GM23338 (cell line): ENCODE data around the gene PLA2R1. TPM values are rescaled to one million over a fixed set of nuclear protein-coding genes. Genes with fewer than 3 reads are reported as not detected.
A peak's percentile ranks its signal among the peaks of the same experiment; 100 is the strongest.

ENCODE experiments used
- ATAC-seq: fragments of 200-7000 bp; cut with Tn5 transposase; 3 replicates; pipeline ENCODE4 v1.9.1; 2020
- DNase-seq: peaks from one replicate; pipeline ENCODE4 v3.0.0-alpha.2; 2015; ENCODE audit warnings: low spot score
- H2AFZ ChIP-seq: fragments of 200-600 bp; sonication (generic); 2 replicates; pipeline ENCODE4 v1.8.0; 2016; ENCODE audit warnings: antibody characterized with exemption, mild to moderate bottlenecking, moderate library complexity
- H3F3A ChIP-seq: fragments of 200-600 bp; sonication (generic); replicated peaks from 2 replicates; pipeline ENCODE4 v1.8.0; 2017; ENCODE audit warnings: antibody characterized with exemption, mixed run types, low read depth
- H3K27ac ChIP-seq: fragments of 200-600 bp; sonication (generic); 2 replicates; pipeline ENCODE4 v1.6.1; 2016; ENCODE audit warnings: low read depth
- H3K27me3 ChIP-seq: fragments of 200-600 bp; sonication (generic); 2 replicates; pipeline ENCODE4 v1.8.0; 2016; ENCODE audit warnings: mild to moderate bottlenecking, mixed run types, moderate library complexity; ENCODE audit not compliant: insufficient read depth
- H3K36me3 ChIP-seq: fragments of 200-600 bp; sonication (generic); 2 replicates; pipeline ENCODE4 v1.8.0; 2016; ENCODE audit warnings: mild to moderate bottlenecking; ENCODE audit not compliant: insufficient read depth
- H3K4me1 ChIP-seq: fragments of 200-600 bp; sonication (generic); 2 replicates; pipeline ENCODE4 v1.8.0; 2016; ENCODE audit warnings: mild to moderate bottlenecking, moderate library complexity; ENCODE audit not compliant: insufficient read depth
- H3K4me2 ChIP-seq: fragments of 200-600 bp; sonication (generic); 2 replicates; pipeline ENCODE4 v1.7.1; 2017; ENCODE audit warnings: mixed run types
- H3K4me3 ChIP-seq: fragments of 200-600 bp; sonication (generic); 2 replicates; pipeline ENCODE4 v1.6.1; 2016; ENCODE audit warnings: mixed run types
- H3K79me2 ChIP-seq: fragments of 200-600 bp; sonication (generic); replicated peaks from 2 replicates; pipeline ENCODE4 v1.8.0; 2017; ENCODE audit warnings: mild to moderate bottlenecking; ENCODE audit not compliant: insufficient read depth
- H3K9me2 ChIP-seq: fragments of 200-600 bp; sonication (generic); 2 replicates; pipeline ENCODE4 v1.8.0; 2017; ENCODE audit not compliant: insufficient read depth
- H4K20me1 ChIP-seq: fragments of 200-600 bp; sonication (generic); replicated peaks from 2 replicates; pipeline ENCODE4 v1.8.0; 2017; ENCODE audit warnings: mild to moderate bottlenecking; ENCODE audit not compliant: insufficient read depth
- H3K27ac Mint-ChIP-seq: 2 replicates; pipeline ENCODE4 v1.8.0; 2020; ENCODE audit warnings: inconsistent platforms, mild to moderate bottlenecking, moderate library complexity, mixed read lengths
- H3K27me3 Mint-ChIP-seq: 3 replicates; pipeline ENCODE4 v1.8.0; 2022; ENCODE audit warnings: low read depth, mild to moderate bottlenecking, moderate library complexity, mixed read lengths, inconsistent platforms; ENCODE audit not compliant: insufficient read depth, poor library complexity
- H3K36me3 Mint-ChIP-seq: 3 replicates; pipeline ENCODE4 v1.8.0; 2021; ENCODE audit warnings: low read depth, mild to moderate bottlenecking, inconsistent platforms, moderate library complexity, mixed read lengths
- H3K4me1 Mint-ChIP-seq: 3 replicates; pipeline ENCODE4 v1.8.0; 2020; ENCODE audit warnings: mild to moderate bottlenecking, inconsistent platforms, mixed read lengths
- H3K4me3 Mint-ChIP-seq: 3 replicates; pipeline ENCODE4 v1.8.0; 2021; ENCODE audit warnings: moderate library complexity, mild to moderate bottlenecking, inconsistent platforms, mixed read lengths
- H3K9me3 Mint-ChIP-seq: 3 replicates; pipeline ENCODE4 v1.8.0; 2020; ENCODE audit warnings: moderate library complexity, mild to moderate bottlenecking, inconsistent platforms, mixed read lengths
- CREB1 ChIP-seq: fragments of 250-450 bp; sonication (Bioruptor Pico); IDR thresholded peaks from 2 replicates; pipeline ENCODE4 v1.5.0; 2020; ENCODE audit warnings: low read depth, mild to moderate bottlenecking, moderate library complexity
- EZH2phosphoT487 ChIP-seq: fragments of 200-600 bp; sonication (generic); IDR thresholded peaks from one replicate; pipeline ENCODE4 v1.8.1; 2018; ENCODE audit warnings: antibody characterized with exemption; ENCODE audit not compliant: unreplicated experiment
- JUNB ChIP-seq: IDR thresholded peaks from one replicate; pipeline ENCODE4 v1.6.1; 2016; ENCODE audit warnings: antibody characterized with exemption; ENCODE audit not compliant: unreplicated experiment
- POLR2AphosphoS5 ChIP-seq: IDR thresholded peaks from 2 replicates; pipeline ENCODE4 v1.6.1; 2016; ENCODE audit warnings: antibody characterized with exemption, low read depth
- STAT1 ChIP-seq: IDR thresholded peaks from one replicate; pipeline ENCODE4 v1.6.1; 2016; ENCODE audit warnings: antibody characterized with exemption; ENCODE audit not compliant: unreplicated experiment
- ZNF114 ChIP-seq: fragments of 250-450 bp; sonication (Bioruptor Pico); IDR thresholded peaks from 2 replicates; pipeline ENCODE4 v1.5.0; 2020; ENCODE audit warnings: mild to moderate bottlenecking, moderate library complexity
- ZNF331 ChIP-seq: fragments of 250-450 bp; sonication (Bioruptor Pico); IDR thresholded peaks from 2 replicates; pipeline ENCODE4 v1.5.0; 2020; ENCODE audit warnings: low read depth, mild to moderate bottlenecking, moderate library complexity
- polyA plus RNA-seq: library from polyadenylated mRNA; unstranded; fragments of >200 nt; fragmentation: Nextera tagmentation; extraction: Ambion mirVana; gene quantifications from 2 replicates; pipeline ENCODE4 v1.2.1, GENCODE V29; 2016
- total RNA-seq: library from RNA; depleted of rRNA; stranded (reverse); fragments of >200 nt; shearing (Covaris generic); gene quantifications from 2 replicates; pipeline ENCODE4 v1.2.3, GENCODE V29; 2014
- TF ChIP-seq, protein P1 (sequence below), 2 experiments: fragments of 200-600 bp in 1 of 2; sonication (generic) in 1 of 2; conservative IDR thresholded peaks; 2 replicates each; pipeline versions ENCODE4 v1.5.1 to v1.6.1; 2016 to 2017; ENCODE audit warnings: antibody characterized with exemption in 2 of 2, low read depth in 2 of 2, mild to moderate bottlenecking in 2 of 2, moderate library complexity in 1 of 2

The PLA2R1 gene
- total and polyA plus RNA-seq, 2 experiments from 2014 or later = 0.57 to 1.2 TPM

DNA sequence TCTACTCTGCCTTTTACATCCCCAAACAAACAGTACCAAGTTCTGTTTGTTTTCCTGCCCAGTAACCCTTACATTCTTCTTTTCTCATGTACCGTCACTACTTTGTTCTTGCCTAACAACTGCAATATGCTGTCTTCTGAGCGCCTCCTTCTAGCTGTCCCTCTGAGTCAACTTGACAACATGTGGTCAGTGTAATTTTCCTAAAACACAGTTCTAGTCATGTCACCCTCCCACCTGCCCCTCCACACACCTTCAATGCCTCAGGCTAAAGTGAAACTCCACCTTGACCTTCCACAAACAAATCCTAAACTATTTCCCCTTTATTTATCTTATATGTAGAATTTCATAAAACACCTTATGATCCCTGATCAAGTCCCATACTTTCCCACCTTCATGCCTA is 139.9 kb downstream of the PLA2R1 start:
- H3K9me3 Mint-ChIP-seq = no peaks in the 10 kb centered on the region
- H3F3A ChIP-seq = no peaks in the 10 kb centered on the region
- no peaks in the 10 kb centered on the region for H3K36me3 ChIP-seq
- no peaks in the 10 kb centered on the region for H3K36me3 Mint-ChIP-seq
- no peak overlapping the region for H3K27ac Mint-ChIP-seq
- no peak overlapping the region for H3K4me2 ChIP-seq
- H3K27ac ChIP-seq = no peak overlapping the region
- peaks cover 6% of the 10 kb centered on the region; the same call in 1 of the 2 replicates for H3K4me1 ChIP-seq
- no peaks in the 10 kb centered on the region for H3K27me3 ChIP-seq
- no peak for TF ChIP-seq JUNB
- H3K27me3 Mint-ChIP-seq = peaks cover 5% of the 10 kb centered on the region
- H2AFZ ChIP-seq = peak overlapping the region; percentile 96
- ATAC-seq (no peak), DNase-seq (no peak)
- H3K4me1 Mint-ChIP-seq = peaks cover 18% of the 10 kb centered on the region
- H3K79me2 ChIP-seq = no peaks in the 10 kb centered on the region
- H4K20me1 ChIP-seq = no peaks in the 10 kb centered on the region
- H3K4me3 ChIP-seq = no peak overlapping the region
- no peak overlapping the region for H3K4me3 Mint-ChIP-seq
- H3K9me2 ChIP-seq = no peaks in the 10 kb centered on the region

DNA sequence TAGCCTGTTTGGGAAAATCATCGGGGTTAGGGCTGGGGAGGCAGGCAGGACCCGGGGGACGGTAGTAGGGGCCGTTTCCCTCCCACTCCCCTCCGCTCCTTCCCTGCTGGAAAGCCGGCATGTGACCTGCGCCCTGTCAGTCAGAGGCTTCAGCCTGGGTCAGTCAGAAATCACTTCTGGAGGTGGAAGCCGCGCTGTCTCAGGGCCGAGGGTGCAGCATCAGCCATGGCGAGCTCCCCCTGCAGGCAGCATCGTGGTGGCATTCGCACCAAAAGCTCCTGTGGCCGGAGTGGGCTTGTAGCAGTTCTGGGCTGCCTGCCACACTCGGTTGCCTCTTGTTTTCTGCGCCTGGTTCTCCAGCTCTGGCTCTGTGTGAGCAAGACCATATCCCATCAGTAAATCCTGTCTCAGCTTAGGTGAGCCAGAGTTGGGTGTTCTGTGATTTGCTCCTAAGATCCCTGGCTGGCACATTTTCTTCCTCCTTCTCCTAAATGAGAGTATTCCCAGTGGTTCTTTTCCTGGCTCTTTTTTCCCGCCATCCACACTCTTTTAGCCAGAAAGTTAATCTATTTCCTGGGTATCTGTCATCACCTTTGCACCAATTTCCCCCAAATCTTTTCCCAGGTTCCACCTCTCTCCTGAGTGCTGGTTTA is 140.5 kb downstream of the PLA2R1 start:
- no peak overlapping the region for H3K27ac Mint-ChIP-seq
- peak overlapping the region; percentile 96 for H2AFZ ChIP-seq

DNA sequence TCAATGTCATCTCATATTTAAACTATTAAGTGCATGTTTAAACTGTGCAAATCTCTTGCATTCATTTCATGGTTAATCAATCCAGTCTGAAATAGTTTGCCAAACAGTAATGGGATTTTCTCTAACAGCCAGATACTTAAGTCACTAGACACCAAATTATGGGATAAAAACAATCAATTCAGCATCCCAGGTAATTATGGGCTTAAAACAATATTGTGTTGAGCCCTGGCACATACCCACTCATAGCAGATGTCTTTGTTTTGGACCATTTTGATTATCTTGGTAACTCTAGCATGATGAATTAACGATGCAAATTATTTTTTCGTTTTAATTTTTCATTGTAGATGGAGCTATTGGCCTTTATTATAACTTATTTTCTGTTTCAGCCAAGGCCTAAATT is 145.9 kb downstream of the PLA2R1 start:
- DNase-seq (no peak), ATAC-seq (no peak)
- H3K79me2 ChIP-seq = no peaks in the 10 kb centered on the region
- H3K4me2 ChIP-seq = no peak overlapping the region
- Mint-ChIP-seq H3K9me3 (no peaks in the 10 kb centered on the region), H3K27ac (no peak overlapping the region), H3K4me3 (no peak overlapping the region), H3K27me3 (peaks cover 3% of the 10 kb centered on the region), H3K36me3 (no peaks in the 10 kb centered on the region), H3K4me1 (peaks cover 2% of the 10 kb centered on the region; the same call in 1 of the 3 replicates)
- no peak overlapping the region for H2AFZ ChIP-seq
- no peaks in the 10 kb centered on the region for H3K27me3 ChIP-seq
- no peaks in the 10 kb centered on the region for H3K36me3 ChIP-seq
- no peaks in the 10 kb centered on the region for H3K4me1 ChIP-seq
- no peaks in the 10 kb centered on the region for H3F3A ChIP-seq
- no peaks in the 10 kb centered on the region for H4K20me1 ChIP-seq
- H3K4me3 ChIP-seq = no peak overlapping the region
- no peak overlapping the region for H3K27ac ChIP-seq
- H3K9me2 ChIP-seq = no peaks in the 10 kb centered on the region
- TF ChIP-seq JUNB (no peak), ZNF331 (CRISPR knock-in tag) (no peak), STAT1 (no peak), ZNF114 (CRISPR knock-in tag) (no peak), POLR2AphosphoS5 (no peak), CREB1 (CRISPR knock-in tag) (no peak)

More for the DNA sequence above, 140.5 kb downstream of the PLA2R1 start:
- TF ChIP-seq, protein P1, sequence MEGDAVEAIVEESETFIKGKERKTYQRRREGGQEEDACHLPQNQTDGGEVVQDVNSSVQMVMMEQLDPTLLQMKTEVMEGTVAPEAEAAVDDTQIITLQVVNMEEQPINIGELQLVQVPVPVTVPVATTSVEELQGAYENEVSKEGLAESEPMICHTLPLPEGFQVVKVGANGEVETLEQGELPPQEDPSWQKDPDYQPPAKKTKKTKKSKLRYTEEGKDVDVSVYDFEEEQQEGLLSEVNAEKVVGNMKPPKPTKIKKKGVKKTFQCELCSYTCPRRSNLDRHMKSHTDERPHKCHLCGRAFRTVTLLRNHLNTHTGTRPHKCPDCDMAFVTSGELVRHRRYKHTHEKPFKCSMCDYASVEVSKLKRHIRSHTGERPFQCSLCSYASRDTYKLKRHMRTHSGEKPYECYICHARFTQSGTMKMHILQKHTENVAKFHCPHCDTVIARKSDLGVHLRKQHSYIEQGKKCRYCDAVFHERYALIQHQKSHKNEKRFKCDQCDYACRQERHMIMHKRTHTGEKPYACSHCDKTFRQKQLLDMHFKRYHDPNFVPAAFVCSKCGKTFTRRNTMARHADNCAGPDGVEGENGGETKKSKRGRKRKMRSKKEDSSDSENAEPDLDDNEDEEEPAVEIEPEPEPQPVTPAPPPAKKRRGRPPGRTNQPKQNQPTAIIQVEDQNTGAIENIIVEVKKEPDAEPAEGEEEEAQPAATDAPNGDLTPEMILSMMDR (conservative IDR thresholded peaks at IDR 0.05; ENCODE audit: low read depth in 2 of 2) = peak; percentile 76 to 98
- TF ChIP-seq EZH2phosphoT487 = no peak
- peak overlapping the region; percentile 68 for H3K4me2 ChIP-seq
- Mint-ChIP-seq H3K27me3 (peaks cover 5% of the 10 kb centered on the region), H3K9me3 (no peaks in the 10 kb centered on the region), H3K36me3 (no peaks in the 10 kb centered on the region), H3K4me1 (peaks cover 16% of the 10 kb centered on the region), H3K4me3 (peak overlapping the region; percentile 20)
- DNase-seq (peak; percentile 96), ATAC-seq (peak; percentile 98)
- peak overlapping the region; percentile 43 for H3K4me3 ChIP-seq
- no peak overlapping the region for H3K27ac ChIP-seq
- H3K27me3 ChIP-seq = no peaks in the 10 kb centered on the region
- H3K36me3 ChIP-seq = no peaks in the 10 kb centered on the region
- H3K4me1 ChIP-seq = peaks cover 1% of the 10 kb centered on the region; the same call in 1 of the 2 replicates
- H3K9me2 ChIP-seq = no peaks in the 10 kb centered on the region
- H4K20me1 ChIP-seq = no peaks in the 10 kb centered on the region
- H3K79me2 ChIP-seq = no peaks in the 10 kb centered on the region
- no peaks in the 10 kb centered on the region for H3F3A ChIP-seq
